Measurements from ENCODE around the gene CHRNG.

The CHRNG gene

GRCh38 chr2:232574674-232575403, 35.3 kb downstream of the CHRNG start:
- H3F3A ChIP-seq (ENCODE audit: control insufficient read depth, insufficient read depth): no peaks in the 10 kb centered on the region
- no peak overlapping the region for H3K4me3 ChIP-seq (ENCODE audit: low read length)

GRCh38 chr2:232575404-232575746, 35.9 kb downstream of the CHRNG start:
- peaks cover 4% of the 10 kb centered on the region; the same call in 1 of the 2 replicates for H3K4me1 ChIP-seq (ENCODE audit: control insufficient read depth, low read length)
- no peaks in the 10 kb centered on the region for H3K9me3 ChIP-seq (ENCODE audit: control insufficient read depth, insufficient read depth, low read length)
- no peaks in the 10 kb centered on the region for H3K9me2 ChIP-seq (replicated peaks; ENCODE audit: control insufficient read depth, low read length)
- H3F3A ChIP-seq (ENCODE audit: control insufficient read depth, insufficient read depth): no peaks in the 10 kb centered on the region
- H4K20me1 ChIP-seq (ENCODE audit: control insufficient read depth, insufficient read depth, low read depth, low read length): no peaks in the 10 kb centered on the region
- no peak overlapping the region for H3K4me2 ChIP-seq (ENCODE audit: low read length)
- TF ChIP-seq CTCF (IDR thresholded peaks at IDR 0.05; ENCODE audit: low read depth, low read length, poor library complexity, severe bottlenecking) (no peak), EZH2phosphoT487 (IDR thresholded peaks at IDR 0.05; ENCODE audit: borderline replicate concordance, low read length) (no peak)
- H3K27ac ChIP-seq (ENCODE audit: low read depth, low read length): no peak overlapping the region
- H3K36me3 ChIP-seq (ENCODE audit: control insufficient read depth, low read length): peaks cover 3% of the 10 kb centered on the region
- H3K79me2 ChIP-seq (ENCODE audit: control insufficient read depth, low read length): no peaks in the 10 kb centered on the region
- H3K4me3 ChIP-seq (ENCODE audit: low read length): no peak overlapping the region
- H3K27me3 ChIP-seq (ENCODE audit: control insufficient read depth, low read length): no peaks in the 10 kb centered on the region

More at GRCh38 chr2:232574674-232575403, 35.3 kb downstream of the CHRNG start:
- H3K9me2 ChIP-seq (replicated peaks; ENCODE audit: control insufficient read depth, low read length): no peaks in the 10 kb centered on the region
- H3K79me2 ChIP-seq (ENCODE audit: control insufficient read depth, low read length): no peaks in the 10 kb centered on the region
- no peaks in the 10 kb centered on the region for H3K27me3 ChIP-seq (ENCODE audit: control insufficient read depth, low read length)
- TF ChIP-seq EZH2phosphoT487 (IDR thresholded peaks at IDR 0.05; ENCODE audit: borderline replicate concordance, low read length) (no peak), CTCF (IDR thresholded peaks at IDR 0.05; ENCODE audit: low read depth, low read length, poor library complexity, severe bottlenecking) (no peak)
- no peak overlapping the region for H3K27ac ChIP-seq (ENCODE audit: low read depth, low read length)
- H3K4me2 ChIP-seq (ENCODE audit: low read length): no peak overlapping the region
- peaks cover 8% of the 10 kb centered on the region for H3K36me3 ChIP-seq (ENCODE audit: control insufficient read depth, low read length)
- peaks cover 4% of the 10 kb centered on the region; the same call in 1 of the 2 replicates for H3K4me1 ChIP-seq (ENCODE audit: control insufficient read depth, low read length)
- H4K20me1 ChIP-seq (ENCODE audit: control insufficient read depth, insufficient read depth, low read depth, low read length): no peaks in the 10 kb centered on the region
- H3K9me3 ChIP-seq (ENCODE audit: control insufficient read depth, insufficient read depth, low read length): no peaks in the 10 kb centered on the region

- H3F3A ChIP-seq (ENCODE audit: control insufficient read depth, insufficient read depth): no peaks in the 10 kb centered on the region
- no peaks in the 10 kb centered on the region for H3K9me3 ChIP-seq (ENCODE audit: control insufficient read depth, insufficient read depth, low read length)
- no peaks in the 10 kb centered on the region for H4K20me1 ChIP-seq (ENCODE audit: control insufficient read depth, insufficient read depth, low read depth, low read length)
- H3K36me3 ChIP-seq (ENCODE audit: control insufficient read depth, low read length): no peaks in the 10 kb centered on the region; the same call in 1 of the 2 replicates
- no peaks in the 10 kb centered on the region for H3K79me2 ChIP-seq (ENCODE audit: control insufficient read depth, low read length)
- no peak overlapping the region for H3K27ac ChIP-seq (ENCODE audit: low read depth, low read length)
- H3K4me3 ChIP-seq (ENCODE audit: low read length): no peak overlapping the region
- no peaks in the 10 kb centered on the region for H3K27me3 ChIP-seq (ENCODE audit: control insufficient read depth, low read length)
- H3K4me2 ChIP-seq (ENCODE audit: low read length): no peak overlapping the region
- H3K9me2 ChIP-seq (replicated peaks; ENCODE audit: control insufficient read depth, low read length): no peaks in the 10 kb centered on the region
- peaks cover 13% of the 10 kb centered on the region for H3K4me1 ChIP-seq (ENCODE audit: control insufficient read depth, low read length)
- TF ChIP-seq CTCF (IDR thresholded peaks at IDR 0.05; ENCODE audit: low read depth, low read length, poor library complexity, severe bottlenecking): no peak
These were observed 37.5 kb downstream of the CHRNG start for GRCh38 chr2:232576995-232577394.
